ENCODE measurements around the gene ARHGAP44. TPM values are rescaled to one million over a fixed set of nuclear protein-coding genes. Genes with fewer than 3 reads are reported as not detected.

The ARHGAP44 gene
- total and polyA plus RNA-seq, 2 donors (not counting 3 experiments of a cell fraction or from before 2014, with no cell fraction given): 0.11 to 0.42 TPM

DNA sequence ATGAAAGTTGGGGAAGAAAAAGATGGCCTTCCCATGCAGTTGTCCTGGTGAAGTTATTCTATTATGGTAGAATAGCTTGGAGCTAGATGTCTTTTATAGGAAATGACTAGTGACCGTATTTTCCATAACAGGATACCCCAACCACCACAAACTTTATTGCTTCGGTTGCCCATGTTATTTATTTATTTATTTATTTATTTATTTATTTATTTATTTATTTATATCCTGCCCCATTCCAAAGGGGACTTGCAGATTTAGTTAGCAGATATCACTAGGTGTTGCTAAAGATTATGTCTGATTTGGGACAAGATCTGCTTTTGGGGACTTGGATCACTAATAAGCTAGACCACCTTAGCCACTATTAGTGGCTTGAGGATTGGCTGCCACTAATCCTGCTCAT, 68.3 kb downstream of the ARHGAP44 start:
- no peak overlapping the region for H3K9ac ChIP-seq (replicated peaks; ENCODE audit: extremely low read depth, insufficient read depth, low read length)
- no peaks in the 10 kb centered on the region for H4K20me1 ChIP-seq (replicated peaks; ENCODE audit: control insufficient read depth, extremely low read depth, insufficient read depth, low read length)
- no peak overlapping the region for H2AFZ ChIP-seq (ENCODE audit: low read depth, low read length)
- H3K27ac ChIP-seq (ENCODE audit: insufficient read depth, low read depth, low read length): no peak overlapping the region
- H3K79me2 ChIP-seq (ENCODE audit: control insufficient read depth, insufficient read depth, low read length): no peaks in the 10 kb centered on the region
- no peaks in the 10 kb centered on the region for H3K9me3 ChIP-seq (replicated peaks; ENCODE audit: control insufficient read depth, insufficient read depth, low read length)
- H3K4me3 ChIP-seq (replicated peaks in 1 of 3; ENCODE audit: insufficient read depth in 1 of 3, low read depth in 1 of 3, low read length in 3 of 3): no peak overlapping the region
- H3K27me3 ChIP-seq (ENCODE audit: control insufficient read depth in 2 of 2, insufficient read depth in 2 of 2, low read length in 2 of 2): no peaks in the 10 kb centered on the region
- H3K4me1 ChIP-seq (ENCODE audit: control insufficient read depth, extremely low read depth, insufficient read depth, low read length): no peaks in the 10 kb centered on the region
- DNase-seq (ENCODE audit: low read depth, low spot score) (no peak), FAIRE-seq (no peak)
- dilution Hi-C loops (cut with MboI; ENCODE audit: extremely low pct_ligation_motif_present, low sequenced_read_pairs) (loop anchor here (25.0 kb wide), 1 partner anchor 105 kb away; no protein-coding TSS in a partner anchor), intact Hi-C loops (cut with micrococcal nuclease) (no loop called here)
- ChIA-PET CTCF (no interaction called here), POLR2A (no interaction called here)
- TF ChIP-seq POLR2A (IDR thresholded peaks at IDR 0.05; ENCODE audit: low read depth, low read length) (no peak), JUN (IDR thresholded peaks at IDR 0.05; ENCODE audit: borderline replicate concordance, insufficient read depth, insufficient read length, low read depth) (no peak), EZH2 (IDR thresholded peaks at IDR 0.05; ENCODE audit: borderline replicate concordance, low read depth, low read length, severe bottlenecking) (no peak), GATA2 (IDR thresholded peaks at IDR 0.05; ENCODE audit: insufficient read depth, insufficient read length, low read depth, low read length) (no peak), MYC (IDR thresholded peaks at IDR 0.05; ENCODE audit: low read depth, low read length) (no peak), FOS (IDR thresholded peaks at IDR 0.05; ENCODE audit: borderline replicate concordance, insufficient read depth, low read length) (no peak), POLR2AphosphoS5 (IDR thresholded peaks at IDR 0.05; ENCODE audit: insufficient read depth, low read depth, low read length) (no peak)
- TF ChIP-seq, protein P1, sequence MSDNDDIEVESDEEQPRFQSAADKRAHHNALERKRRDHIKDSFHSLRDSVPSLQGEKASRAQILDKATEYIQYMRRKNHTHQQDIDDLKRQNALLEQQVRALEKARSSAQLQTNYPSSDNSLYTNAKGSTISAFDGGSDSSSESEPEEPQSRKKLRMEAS (IDR thresholded peaks at IDR 0.05; ENCODE audit: insufficient read depth, insufficient read length): no peak
- TF ChIP-seq, protein P2, sequence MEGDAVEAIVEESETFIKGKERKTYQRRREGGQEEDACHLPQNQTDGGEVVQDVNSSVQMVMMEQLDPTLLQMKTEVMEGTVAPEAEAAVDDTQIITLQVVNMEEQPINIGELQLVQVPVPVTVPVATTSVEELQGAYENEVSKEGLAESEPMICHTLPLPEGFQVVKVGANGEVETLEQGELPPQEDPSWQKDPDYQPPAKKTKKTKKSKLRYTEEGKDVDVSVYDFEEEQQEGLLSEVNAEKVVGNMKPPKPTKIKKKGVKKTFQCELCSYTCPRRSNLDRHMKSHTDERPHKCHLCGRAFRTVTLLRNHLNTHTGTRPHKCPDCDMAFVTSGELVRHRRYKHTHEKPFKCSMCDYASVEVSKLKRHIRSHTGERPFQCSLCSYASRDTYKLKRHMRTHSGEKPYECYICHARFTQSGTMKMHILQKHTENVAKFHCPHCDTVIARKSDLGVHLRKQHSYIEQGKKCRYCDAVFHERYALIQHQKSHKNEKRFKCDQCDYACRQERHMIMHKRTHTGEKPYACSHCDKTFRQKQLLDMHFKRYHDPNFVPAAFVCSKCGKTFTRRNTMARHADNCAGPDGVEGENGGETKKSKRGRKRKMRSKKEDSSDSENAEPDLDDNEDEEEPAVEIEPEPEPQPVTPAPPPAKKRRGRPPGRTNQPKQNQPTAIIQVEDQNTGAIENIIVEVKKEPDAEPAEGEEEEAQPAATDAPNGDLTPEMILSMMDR (IDR thresholded peaks at IDR 0.05; ENCODE audit: extremely low read depth in 1 of 2, insufficient read depth in 1 of 2, low read depth in 1 of 2, low read length in 2 of 2): no peak
- no peaks in the 10 kb centered on the region for H3K36me3 ChIP-seq (ENCODE audit: control insufficient read depth in 2 of 2, extremely low read depth in 1 of 2, insufficient read depth in 2 of 2, low read length in 2 of 2)
- H3K4me2 ChIP-seq (ENCODE audit: insufficient read depth, low read length): no peak overlapping the region
- H3K9me1 ChIP-seq (replicated peaks; ENCODE audit: control insufficient read depth, extremely low read depth, insufficient read depth, low read length): no peaks in the 10 kb centered on the region
- BruUV-seq (replicated peaks): no TSS peak

Measured in endothelial cell of umbilical vein (primary cell).